GM21526 (cell line): Measurements from ENCODE around the gene PIWIL4.
A peak's percentile ranks its signal among the peaks of the same experiment; 100 is the strongest.

Experiments
- ATAC-seq: cut with Tn5 transposase; IDR thresholded peaks from one replicate; pipeline ENCODE4 v1.9.1; 2021; ENCODE audit warnings: moderate library complexity; ENCODE audit not compliant: unreplicated experiment, low FRiP score

PIWIL4 gene

GRCh38 chr11:94567181-94567670 lies at the start of gene PIWIL4:
PIWIL4 (plus strand) TSS chr11:94567368; CDS start chr11:94567519, 151 bp downstream.
- ATAC-seq: no peak

GRCh38 chr11:94518300-94518699 lies 48.9 kb upstream of the PIWIL4 start:
- ATAC-seq: no peak

DNA sequence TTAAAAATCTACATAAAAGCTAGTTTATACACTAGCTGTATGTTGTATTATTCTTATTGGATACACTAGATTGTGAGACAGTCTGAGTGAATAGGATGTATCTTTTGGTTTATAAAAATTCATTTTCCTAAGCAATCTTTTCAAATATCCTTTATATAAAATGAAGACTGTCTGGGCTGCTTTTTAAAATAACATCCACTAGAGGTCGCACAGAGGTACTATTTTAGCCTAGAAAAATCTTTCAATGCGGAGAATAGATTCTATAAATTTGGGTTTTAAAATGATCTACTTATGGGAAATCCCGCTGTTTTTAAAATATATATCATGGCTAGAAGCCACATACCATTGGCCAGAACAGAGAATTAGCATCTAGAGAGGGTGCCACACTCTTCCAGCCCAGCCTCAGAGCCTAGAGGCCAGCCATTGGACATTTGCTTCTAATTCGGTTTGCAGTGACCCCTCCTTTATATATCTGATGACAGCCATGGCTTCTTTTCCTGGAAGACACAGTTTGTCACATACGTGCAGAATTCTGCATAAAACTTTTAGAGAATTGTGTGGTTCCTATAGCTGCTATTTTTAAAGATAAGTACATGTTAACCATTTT lies 47.6 kb upstream of the PIWIL4 start:
- ATAC-seq: no peak

DNA sequence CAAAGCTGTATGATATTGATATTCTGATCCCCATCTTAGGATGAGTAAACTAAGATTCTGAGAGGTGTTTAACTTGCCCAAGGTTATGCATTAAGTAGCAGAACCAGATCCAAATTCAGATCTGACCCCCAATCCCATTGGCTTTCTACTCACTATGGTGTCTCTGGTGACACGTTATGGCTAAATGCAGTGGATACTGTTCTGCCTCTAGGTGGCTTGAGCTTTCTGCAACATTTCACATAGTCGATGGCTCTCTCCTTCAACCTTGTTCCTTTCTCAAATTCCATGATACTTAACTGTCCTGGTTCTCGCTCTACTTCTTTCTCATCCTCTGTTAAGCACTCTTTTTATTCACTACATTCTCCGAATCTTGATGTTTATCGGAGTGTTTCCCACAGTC lies 45.5 kb upstream of the PIWIL4 start:
- peak; percentile 76 for ATAC-seq

DNA sequence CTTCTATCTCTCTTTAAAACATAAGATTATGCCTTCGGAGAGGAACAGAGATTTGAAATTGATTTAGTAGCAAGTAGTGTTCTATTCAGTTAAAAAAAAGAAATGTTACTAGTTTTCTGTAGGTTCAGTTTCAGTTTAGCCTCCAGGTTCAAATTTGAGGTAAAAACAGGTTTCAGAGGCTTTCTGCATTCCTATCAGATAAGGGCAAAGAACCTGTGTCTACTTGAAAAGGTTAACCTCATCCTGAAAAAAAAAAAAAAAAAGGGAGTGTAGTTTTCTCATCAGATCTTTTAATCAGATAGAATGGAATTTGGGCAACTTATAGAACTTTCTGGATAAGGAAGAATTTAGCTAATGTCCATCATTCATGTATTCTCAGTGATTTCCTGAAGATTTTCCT lies 42.8 kb upstream of the PIWIL4 start:
- ATAC-seq: no peak

- no peak for ATAC-seq
Observed at GRCh38 chr11:94525546-94526324, 41.4 kb upstream of the PIWIL4 start.

DNA sequence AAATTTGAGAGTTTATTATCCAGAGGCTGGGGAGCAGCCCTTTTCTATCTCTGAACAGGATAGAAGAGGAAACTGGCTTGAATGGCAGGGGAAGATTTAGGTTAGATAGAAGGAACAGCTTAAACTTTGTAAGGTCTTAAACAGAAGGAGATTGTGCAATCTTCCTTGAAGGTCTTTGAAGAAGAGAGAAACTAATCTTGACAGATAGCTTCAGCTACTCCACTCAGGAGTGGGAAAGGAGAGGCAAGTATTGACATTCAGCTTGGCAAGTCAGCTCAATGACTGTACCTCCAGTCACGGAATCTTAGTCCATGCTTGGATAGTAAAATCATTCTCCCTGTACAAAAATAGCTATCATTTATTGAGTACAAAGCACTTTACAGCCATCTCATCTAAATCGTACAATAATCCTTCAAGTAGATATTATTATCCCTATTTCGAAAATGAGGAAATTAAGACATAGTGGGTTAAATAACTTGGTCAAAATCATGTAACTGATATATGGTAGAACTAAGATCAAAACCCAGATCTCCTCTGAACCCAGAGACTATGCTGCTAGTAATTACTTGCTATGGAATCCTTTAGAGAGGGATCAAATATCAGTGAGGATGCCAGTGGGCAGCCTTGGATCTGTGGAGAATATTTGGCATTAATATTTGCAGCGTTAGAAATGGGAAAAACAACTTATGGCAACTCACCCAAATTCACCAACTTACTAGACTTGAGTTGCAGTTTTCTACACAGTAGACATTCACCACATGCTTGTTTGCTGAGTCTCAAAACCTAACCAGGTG lies 40.3 kb upstream of the PIWIL4 start:
- ATAC-seq: no peak

DNA sequence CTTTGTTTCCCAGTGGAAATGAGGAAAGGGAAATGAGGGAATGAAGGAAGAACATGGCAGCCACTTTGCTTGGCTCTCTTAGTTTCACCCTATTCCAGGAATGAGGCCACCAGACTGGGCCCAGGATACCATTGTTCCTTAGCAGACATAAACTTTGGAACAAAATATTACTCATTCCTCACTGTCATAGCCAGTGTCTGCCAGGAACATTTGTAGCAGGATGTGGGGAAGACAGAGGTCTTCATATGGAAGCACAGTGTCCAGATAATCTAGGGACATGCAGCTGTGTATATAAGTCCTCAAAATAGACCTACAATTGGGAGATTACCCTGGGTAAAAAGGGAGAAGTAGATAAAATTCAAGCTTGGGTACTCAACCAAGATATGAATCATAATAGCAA lies 38.6 kb upstream of the PIWIL4 start:
- no peak for ATAC-seq

DNA sequence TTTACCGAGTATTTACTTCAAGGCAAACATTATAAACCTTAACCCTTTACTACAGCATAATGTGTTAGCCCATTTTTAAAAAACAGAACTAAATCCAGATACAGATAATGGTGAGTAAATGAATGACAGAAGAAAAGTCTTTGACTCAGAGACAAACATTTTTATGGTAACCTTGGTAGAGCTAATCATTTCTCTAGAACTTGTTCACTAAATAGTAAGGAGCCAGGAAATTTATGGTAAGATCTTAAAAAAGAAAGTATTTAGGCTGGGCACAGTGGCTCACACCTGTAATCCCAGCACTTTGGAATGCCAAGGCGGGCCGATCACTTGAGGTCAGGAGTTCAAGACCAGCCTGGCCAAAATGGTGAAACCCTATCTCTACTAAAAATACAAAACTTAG lies 35.0 kb upstream of the PIWIL4 start:
- ATAC-seq: no peak

GRCh38 chr11:94533206-94533605 lies 34.0 kb upstream of the PIWIL4 start:
- ATAC-seq: no peak

- no peak for ATAC-seq
Observed at GRCh38 chr11:94533696-94534630, 33.2 kb upstream of the PIWIL4 start.

- ATAC-seq: no peak
Observed at GRCh38 chr11:94536386-94536785, 30.8 kb upstream of the PIWIL4 start.

- ATAC-seq: no peak
Observed at GRCh38 chr11:94537031-94537600, 30.1 kb upstream of the PIWIL4 start.

- ATAC-seq: no peak
Observed at GRCh38 chr11:94539420-94539819, 27.7 kb upstream of the PIWIL4 start.

DNA sequence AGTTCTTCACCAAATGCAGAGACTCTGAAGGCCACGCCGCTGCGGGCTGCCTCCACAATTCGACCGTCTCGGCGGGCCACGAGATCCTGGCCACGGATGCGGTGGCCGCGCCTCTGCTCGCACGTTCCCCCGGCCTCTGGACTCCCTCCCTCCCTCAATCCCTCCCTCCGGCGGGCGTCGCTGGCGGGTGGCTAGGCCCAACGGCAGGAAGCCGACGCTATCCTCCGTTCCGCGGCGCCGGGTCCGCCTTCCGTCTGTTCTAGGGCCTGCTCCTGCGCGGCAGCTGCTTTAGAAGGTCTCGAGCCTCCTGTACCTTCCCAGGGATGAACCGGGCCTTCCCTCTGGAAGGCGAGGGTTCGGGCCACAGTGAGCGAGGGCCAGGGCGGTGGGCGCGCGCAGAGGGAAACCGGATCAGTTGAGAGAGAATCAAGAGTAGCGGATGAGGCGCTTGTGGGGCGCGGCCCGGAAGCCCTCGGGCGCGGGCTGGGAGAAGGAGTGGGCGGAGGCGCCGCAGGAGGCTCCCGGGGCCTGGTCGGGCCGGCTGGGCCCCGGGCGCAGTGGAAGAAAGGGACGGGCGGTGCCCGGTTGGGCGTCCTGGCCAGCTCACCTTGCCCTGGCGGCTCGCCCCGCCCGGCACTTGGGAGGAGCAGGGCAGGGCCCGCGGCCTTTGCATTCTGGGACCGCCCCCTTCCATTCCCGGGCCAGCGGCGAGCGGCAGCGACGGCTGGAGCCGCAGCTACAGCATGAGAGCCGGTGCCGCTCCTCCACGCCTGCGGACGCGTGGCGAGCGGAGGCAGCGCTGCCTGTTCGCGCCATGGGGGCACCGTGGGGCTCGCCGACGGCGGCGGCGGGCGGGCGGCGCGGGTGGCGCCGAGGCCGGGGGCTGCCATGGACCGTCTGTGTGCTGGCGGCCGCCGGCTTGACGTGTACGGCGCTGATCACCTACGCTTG lies 23.2 kb upstream of the PIWIL4 start, which contains the start of gene FUT4:
TSS of gene FUT4 (plus strand) at position 227 of the 951 bp plus-strand sequence. CDS start at position 440, 213 bp downstream.
- ATAC-seq: peak; percentile 86

DNA sequence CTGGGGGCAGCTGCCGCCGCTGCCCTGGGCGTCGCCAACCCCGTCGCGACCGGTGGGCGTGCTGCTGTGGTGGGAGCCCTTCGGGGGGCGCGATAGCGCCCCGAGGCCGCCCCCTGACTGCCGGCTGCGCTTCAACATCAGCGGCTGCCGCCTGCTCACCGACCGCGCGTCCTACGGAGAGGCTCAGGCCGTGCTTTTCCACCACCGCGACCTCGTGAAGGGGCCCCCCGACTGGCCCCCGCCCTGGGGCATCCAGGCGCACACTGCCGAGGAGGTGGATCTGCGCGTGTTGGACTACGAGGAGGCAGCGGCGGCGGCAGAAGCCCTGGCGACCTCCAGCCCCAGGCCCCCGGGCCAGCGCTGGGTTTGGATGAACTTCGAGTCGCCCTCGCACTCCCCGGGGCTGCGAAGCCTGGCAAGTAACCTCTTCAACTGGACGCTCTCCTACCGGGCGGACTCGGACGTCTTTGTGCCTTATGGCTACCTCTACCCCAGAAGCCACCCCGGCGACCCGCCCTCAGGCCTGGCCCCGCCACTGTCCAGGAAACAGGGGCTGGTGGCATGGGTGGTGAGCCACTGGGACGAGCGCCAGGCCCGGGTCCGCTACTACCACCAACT lies 22.4 kb upstream of the PIWIL4 start:
- ATAC-seq: peak; percentile 2

- ATAC-seq: no peak
Observed at GRCh38 chr11:94545264-94546161, 21.7 kb upstream of the PIWIL4 start.
